NCI-H345 (cell line): ENCODE measurements around the gene EHHADH.
"Not testable (repeated sequence)": the region's sequence is repeated elsewhere in the genome, so short reads cannot be mapped to it uniquely, and the experiment has no call there.

Source experiments
- DNase-seq: peaks from one replicate; lab custom pipeline; 2025; lab: John Stamatoyannopoulos, UW

Gene EHHADH

DNA sequence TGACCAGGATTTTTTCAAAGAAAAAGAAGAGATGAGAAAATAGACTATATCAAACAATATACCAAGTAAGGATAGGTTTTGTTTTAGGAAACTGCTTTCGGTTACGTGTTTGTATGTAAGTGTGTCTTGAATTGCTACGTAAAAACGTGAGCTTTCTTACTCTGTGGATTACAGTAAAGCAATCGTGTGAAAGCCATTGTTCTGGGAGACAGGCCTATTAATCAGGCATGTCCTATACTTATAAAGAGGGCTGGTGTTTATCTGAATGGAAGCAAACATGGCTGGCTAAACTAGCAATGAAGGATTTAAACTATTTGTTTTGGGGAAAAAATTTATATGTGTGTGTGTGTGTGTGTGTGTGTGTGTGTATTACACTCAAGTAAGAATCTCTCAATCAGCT lies 2.6 kb downstream of the EHHADH start:
- no peak for DNase-seq

GRCh38 chr3:185250653-185251052 lies 3.2 kb downstream of the EHHADH start:
- no peak for DNase-seq

GRCh38 chr3:185250247-185250646 lies 3.6 kb downstream of the EHHADH start:
- no peak for DNase-seq

DNA sequence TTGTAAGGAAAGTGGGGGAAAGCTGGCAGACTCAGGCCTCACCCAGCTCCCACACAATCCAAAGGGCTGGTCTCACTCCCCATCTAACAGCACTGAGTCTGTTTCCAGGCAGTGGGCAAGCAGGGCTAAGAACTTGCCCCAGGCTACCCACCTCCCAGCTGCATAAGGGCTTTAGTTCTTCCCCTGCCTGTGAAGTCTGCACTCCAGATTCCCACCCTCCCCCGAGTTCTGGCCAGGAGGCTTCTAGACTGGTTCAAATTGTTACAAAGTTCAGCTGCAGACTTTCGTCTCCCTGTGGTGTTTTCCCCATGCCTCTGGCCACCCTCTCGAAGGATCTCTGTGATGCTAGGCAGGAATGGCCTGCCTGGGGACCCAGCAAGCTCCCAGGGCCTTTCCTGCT lies 11.2 kb downstream of the EHHADH start:
- DNase-seq: no peak

- DNase-seq: no peak
These were observed 16.9 kb downstream of the EHHADH start for GRCh38 chr3:185236969-185237368.

- no peak for DNase-seq
These were observed 20.5 kb downstream of the EHHADH start for GRCh38 chr3:185233328-185233727.

GRCh38 chr3:185226526-185226925 lies 27.3 kb downstream of the EHHADH start:
- not testable (repeated sequence) for DNase-seq

- DNase-seq: no peak
These were observed 28.3 kb downstream of the EHHADH start for GRCh38 chr3:185225523-185225922.

DNA sequence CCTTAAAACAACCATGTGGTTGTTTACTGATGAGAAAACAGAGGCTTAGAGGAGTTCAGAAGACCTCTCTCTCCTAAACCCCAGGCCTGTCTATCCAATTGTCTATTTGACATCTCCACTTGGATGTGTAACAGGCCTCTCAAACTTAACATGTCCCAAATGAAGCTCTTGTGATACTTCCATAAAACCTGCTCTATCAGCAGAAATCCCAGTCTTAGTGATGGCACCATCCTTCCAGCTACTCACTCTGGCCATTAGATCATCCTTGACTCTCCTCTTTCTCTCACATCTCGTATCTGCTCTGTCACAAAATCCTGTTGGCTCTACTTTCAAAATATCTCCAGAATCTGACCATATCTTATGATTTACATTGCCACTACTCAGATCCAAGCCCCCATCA lies 28.8 kb downstream of the EHHADH start:
- no peak for DNase-seq

DNA sequence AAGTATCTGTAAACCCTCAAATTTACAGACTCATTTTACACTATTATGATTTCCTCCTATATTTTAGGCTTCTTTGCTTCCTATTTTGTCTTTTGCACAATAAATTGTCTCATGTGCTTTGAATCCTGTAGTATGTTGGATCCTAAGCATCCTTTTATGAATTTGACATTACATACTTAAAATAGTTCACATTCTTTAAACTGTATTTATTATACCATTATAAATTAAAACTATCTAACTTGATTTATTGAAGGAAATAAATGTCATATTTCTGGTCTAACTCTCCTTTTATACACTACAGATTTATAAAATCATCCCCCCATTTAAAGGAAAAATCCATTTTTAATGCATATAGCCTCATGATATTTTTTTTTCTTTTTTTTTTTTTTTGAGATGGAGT lies 32.6 kb downstream of the EHHADH start:
- no peak for DNase-seq

DNA sequence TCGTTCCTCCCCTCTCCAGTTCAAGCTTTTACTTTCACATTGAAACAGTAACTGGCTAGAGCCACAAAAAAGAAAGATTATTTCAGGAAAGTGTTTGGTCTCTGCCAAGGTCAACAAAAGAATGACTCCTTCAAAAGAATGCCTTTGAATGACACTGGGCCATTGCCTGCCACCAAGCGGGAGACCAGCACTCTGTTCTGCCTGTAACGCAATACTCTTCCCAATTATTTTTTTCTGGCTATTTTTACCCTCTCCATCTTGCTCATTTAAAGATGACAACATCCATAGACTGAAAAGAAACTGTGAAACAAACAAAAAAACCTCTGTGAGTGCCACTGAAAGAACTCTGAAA lies 37.3 kb downstream of the EHHADH start:
- DNase-seq: peak; percentile 5

GRCh38 chr3:185215873-185216606 lies 37.8 kb downstream of the EHHADH start:
- DNase-seq: peak; percentile 14

- no peak for DNase-seq
These were observed 41.3 kb downstream of the EHHADH start for GRCh38 chr3:185212559-185212958.

DNA sequence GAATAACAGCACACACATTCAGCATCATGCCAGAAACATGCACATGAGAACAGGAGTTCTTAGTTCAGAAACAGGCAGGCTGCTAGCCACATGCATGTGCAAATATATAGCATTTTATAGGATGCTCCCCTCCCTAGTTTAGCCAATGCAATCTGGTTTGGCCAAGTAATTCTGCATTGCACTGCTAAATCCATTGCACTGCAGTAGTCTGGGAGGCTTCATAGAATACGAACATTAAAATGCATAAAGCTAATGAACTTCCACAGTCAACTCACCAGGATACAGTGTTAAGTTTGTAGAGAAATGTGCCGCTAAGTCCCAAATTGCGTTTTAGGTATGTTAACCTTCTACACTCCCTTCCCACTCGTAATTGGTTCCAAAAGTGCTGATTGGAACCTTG lies 41.8 kb downstream of the EHHADH start:
- no peak for DNase-seq

DNA sequence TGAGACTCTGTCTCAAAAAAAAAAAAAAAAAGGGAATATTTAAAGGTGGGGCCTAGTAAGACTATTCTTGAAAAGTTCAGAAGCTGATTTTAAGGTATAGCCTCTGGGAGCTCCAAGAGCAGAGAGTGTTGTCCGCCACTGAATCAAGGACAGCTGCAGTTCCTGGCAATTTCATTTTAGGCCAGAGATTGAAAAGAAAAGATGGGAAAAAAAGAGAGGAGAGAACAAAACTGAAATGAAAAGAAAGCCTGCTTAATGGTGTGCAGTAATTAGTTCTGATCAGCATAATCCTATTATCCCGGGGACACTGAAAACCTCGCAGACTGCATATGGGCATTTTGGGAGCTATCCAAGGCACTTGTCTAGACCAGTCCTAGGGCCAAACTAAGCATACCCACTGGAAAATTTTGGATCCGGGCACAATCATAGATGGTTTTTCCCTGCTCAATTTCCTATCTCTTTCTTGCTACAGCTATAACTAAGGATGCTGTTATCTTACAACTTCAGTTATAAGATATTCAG lies 43.2 kb downstream of the EHHADH start:
- DNase-seq: no peak

- no peak for DNase-seq
These were observed 45.0 kb downstream of the EHHADH start for GRCh38 chr3:185208823-185209222.

DNA sequence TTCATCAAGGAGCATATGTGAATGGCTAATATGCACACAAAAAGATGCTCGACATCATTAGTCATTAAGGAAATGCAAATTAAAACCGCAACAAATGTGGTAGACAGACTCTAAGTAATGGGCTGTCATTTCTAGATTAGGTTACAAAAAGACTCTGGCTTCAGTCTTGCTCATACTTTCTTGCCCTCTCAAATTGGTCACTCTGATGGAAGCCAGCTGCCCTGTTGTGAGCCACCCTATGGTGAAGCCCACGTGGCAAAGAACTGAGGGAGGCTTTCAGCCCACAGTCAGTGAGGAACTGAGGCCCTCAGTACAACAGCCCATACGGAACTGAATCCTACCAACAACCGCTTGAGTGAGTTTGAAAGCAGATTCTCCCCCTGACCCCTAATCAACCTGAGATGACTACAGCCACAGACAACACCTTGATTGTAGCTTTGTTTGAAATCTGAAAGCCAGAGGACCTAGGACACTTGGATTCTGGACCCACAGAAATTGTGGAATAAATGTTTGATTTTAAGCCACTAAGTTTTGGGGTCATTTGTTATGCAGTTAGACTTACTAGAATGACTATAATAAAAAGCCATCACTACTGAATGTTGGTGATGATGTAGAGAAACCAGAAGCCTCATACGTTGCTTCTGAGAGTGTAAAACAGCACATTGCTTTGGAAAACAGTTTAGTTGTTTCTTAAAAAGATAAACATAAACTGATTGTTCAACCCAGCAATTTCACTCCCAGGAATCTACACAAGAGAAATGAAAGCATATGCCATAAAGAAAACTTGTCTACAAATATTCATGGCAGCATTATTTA lies 45.7 kb downstream of the EHHADH start:
- DNase-seq: no peak

DNA sequence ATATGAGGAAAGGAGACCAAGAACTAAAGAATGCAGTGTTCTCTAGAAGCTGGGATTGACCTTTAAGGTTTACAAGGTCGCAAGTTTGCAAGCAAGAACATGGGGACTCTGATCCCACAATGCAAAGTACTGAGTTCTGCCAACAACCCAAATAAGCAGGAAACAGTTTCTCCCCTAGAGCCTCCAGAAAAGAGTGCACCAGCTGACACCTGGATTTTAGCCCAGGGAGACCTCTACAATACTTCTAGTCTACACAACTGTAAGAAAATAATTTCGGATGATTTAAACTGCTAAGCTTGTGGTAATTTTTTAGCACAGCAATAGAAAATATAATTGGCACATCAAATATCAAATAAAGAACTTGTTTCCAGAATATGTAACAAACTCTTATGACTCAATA lies 46.4 kb downstream of the EHHADH start:
- DNase-seq: no peak

DNA sequence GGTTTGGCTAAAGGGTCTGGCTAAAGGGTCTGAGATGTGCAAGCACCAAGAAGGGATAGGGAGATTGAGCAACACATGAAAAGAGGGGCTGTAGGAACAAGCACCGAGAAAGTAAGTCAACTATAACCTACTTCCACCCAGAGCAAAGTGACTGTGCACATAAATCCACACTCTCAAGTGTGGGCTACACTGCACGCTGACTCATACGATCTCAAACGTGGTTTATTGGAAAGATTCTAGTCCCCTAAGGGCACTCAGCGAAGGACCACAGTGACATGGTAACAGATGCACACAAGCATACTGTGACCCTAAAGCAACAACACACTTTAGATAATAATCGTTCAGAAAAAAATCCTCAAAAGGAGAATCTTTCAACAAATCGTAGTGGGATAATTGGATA lies 48.0 kb downstream of the EHHADH start:
- DNase-seq: no peak

GRCh38 chr3:185204894-185205293 lies 49.0 kb downstream of the EHHADH start:
- DNase-seq: no peak

GRCh38 chr3:185200639-185201038 lies 53.2 kb downstream of the EHHADH start:
- DNase-seq: no peak

DNA sequence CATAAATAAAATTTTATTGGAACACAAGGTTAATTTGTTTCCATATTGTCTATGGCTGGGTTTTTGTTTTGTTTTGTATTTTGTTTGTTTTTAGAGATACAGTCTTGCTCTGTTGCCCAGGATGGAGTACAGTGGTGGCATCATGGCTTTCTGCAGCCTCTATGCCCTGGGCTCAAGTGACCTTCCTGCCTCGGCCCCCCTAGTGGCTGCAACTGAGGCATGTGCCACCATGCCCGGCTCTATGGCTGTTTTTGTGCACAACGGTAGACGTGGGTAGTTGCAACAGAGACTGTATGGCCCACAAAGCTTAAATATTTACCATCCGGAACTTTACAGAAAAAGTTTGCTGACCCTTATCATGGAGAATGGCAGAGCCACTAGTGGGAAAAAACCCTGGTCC lies 54.2 kb downstream of the EHHADH start:
- no peak for DNase-seq

DNA sequence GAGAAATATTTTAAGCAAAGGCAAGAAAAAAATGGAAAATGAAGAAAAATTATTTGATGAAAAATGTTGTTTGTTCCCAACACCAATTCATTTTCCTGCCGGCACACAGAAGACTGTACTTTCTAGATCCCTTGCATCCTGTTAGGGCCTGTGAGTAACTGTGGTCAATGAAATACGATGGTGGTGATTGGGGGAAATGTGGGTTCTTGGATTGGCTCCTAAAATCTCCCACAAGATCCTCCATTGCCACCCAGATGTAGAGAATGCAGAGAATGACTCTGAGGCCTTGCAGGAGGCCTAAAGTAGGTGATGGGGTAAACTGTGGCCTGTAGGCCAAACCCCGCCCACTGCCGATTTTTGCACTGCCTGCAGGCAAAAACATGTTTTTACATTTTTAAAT lies 54.6 kb downstream of the EHHADH start:
- DNase-seq: no peak
